SK-N-SH (cell line): ENCODE measurements around the gene HOXC5. TPM values are rescaled to one million over a fixed set of nuclear protein-coding genes. Genes with fewer than 3 reads are reported as not detected.
"Not testable (repeated sequence)": the region's sequence is repeated elsewhere in the genome, so short reads cannot be mapped to it uniquely, and the experiment has no call there.

Experiments used
- CTCF ChIA-PET: fragments of 300-600, 350-600 bp; formaldehyde crosslinking; extraction: SDS; loops from one replicate; lab custom pipeline; 2021; lab: Yijun Ruan, JAX
- POLR2A ChIA-PET: fragments of 350-600 bp; sonication (Branson Sonifier 250); formaldehyde crosslinking; extraction: SDS; loops from one replicate; lab custom pipeline; 2020; ENCODE audit warnings: antibody characterized with exemption, inconsistent platforms; lab: Yijun Ruan, JAX
- DNase-seq: peaks from one replicate; pipeline ENCODE4 v3.0.0; 2012
- H2AFZ ChIP-seq: fragments of 200-600 bp; sonication (generic); 2 replicates; pipeline ENCODE4 v1.8.1; 2016; ENCODE audit warnings: antibody characterized with exemption, mild to moderate bottlenecking, low read depth
- H3F3A ChIP-seq: fragments of 200-600 bp; sonication (generic); replicated peaks from 2 replicates; pipeline ENCODE3; 2016; ENCODE audit warnings: antibody characterized with exemption, mild to moderate bottlenecking; ENCODE audit not compliant: insufficient read depth
- H3K27ac ChIP-seq, 2 experiments: fragments of 200-500 bp in 1 of 2; fragments of 200-600 bp in 1 of 2; sonication (Bioruptor generic) in 1 of 2; sonication (generic), shearing (Covaris generic) in 1 of 2; 2 replicates each; pipeline versions ENCODE4 v1.5.1 to v1.6.1; 2014 to 2016; ENCODE audit warnings: low read depth in 2 of 2, inconsistent platforms in 1 of 2, low read length in 1 of 2, mild to moderate bottlenecking in 1 of 2, mixed read lengths in 1 of 2
- H3K27me3 ChIP-seq: fragments of 200-600 bp; sonication (generic), shearing (Covaris generic); 2 replicates; pipeline ENCODE4 v1.6.1; 2016; ENCODE audit warnings: mixed run types; ENCODE audit not compliant: insufficient read depth
- H3K36me3 ChIP-seq, 2 experiments: fragments of 200-500 bp in 1 of 2; fragments of 200-600 bp in 1 of 2; sonication (Bioruptor generic) in 1 of 2; sonication (generic) in 1 of 2; replicated peaks in 1 of 2; 2 replicates each; pipeline versions ENCODE3 to v1.5.1; 2014 to 2016; ENCODE audit warnings: low read length in 1 of 2, mild to moderate bottlenecking in 1 of 2; ENCODE audit not compliant: insufficient read depth in 2 of 2, control insufficient read depth in 1 of 2
- H3K4me1 ChIP-seq, 2 experiments: fragments of 200-500 bp in 1 of 2; fragments of 200-600 bp in 1 of 2; sonication (Bioruptor generic) in 1 of 2; sonication (generic), shearing (Covaris generic) in 1 of 2; 2 replicates each; pipeline versions ENCODE4 v1.5.1 to v1.6.1; 2014 to 2016; ENCODE audit warnings: low read depth in 1 of 2, low read length in 1 of 2, mixed run types in 1 of 2; ENCODE audit not compliant: insufficient read depth in 2 of 2, control insufficient read depth in 1 of 2
- H3K4me2 ChIP-seq: fragments of 200-600 bp; sonication (generic), shearing (Covaris generic); 2 replicates; pipeline ENCODE4 v1.6.1; 2017; ENCODE audit warnings: mixed run types
- H3K4me3 ChIP-seq, 2 experiments: fragments of 200-500 bp in 1 of 2; fragments of 200-600 bp in 1 of 2; sonication (Bioruptor generic) in 1 of 2; sonication (generic), shearing (Covaris generic) in 1 of 2; 2 replicates each; pipeline versions ENCODE4 v1.5.1 to v1.8.1; 2014 to 2016; ENCODE audit warnings: low read depth in 2 of 2, inconsistent platforms in 1 of 2, low read length in 1 of 2, mild to moderate bottlenecking in 1 of 2, mixed read lengths in 1 of 2, moderate library complexity in 1 of 2
- H3K79me2 ChIP-seq: fragments of 200-600 bp; sonication (generic); 2 replicates; pipeline ENCODE4 v1.8.1; 2017; ENCODE audit warnings: mild to moderate bottlenecking; ENCODE audit not compliant: insufficient read depth
- H3K9ac ChIP-seq: fragments of 200-600 bp; sonication (generic); 2 replicates; pipeline ENCODE4 v1.6.1; 2017; ENCODE audit warnings: mixed run types
- H3K9me2 ChIP-seq: fragments of 200-600 bp; sonication (generic); 2 replicates; pipeline ENCODE4 v1.6.1; 2017; ENCODE audit warnings: mixed run types
- H3K9me3 ChIP-seq: fragments of 200-600 bp; sonication (generic); 2 replicates; pipeline ENCODE4 v1.6.1; 2017; ENCODE audit warnings: mixed run types, mild to moderate bottlenecking, moderate library complexity
- H4K20me1 ChIP-seq: fragments of 200-600 bp; sonication (generic); 2 replicates; pipeline ENCODE4 v1.6.1; 2017; ENCODE audit warnings: mild to moderate bottlenecking, mixed run types; ENCODE audit not compliant: insufficient read depth
- CHD2 ChIP-seq: fragments of 150-350 bp; IDR thresholded peaks from 2 replicates; pipeline ENCODE4 v1.6.1; 2018; ENCODE audit warnings: low read length; ENCODE audit not compliant: partially characterized antibody
- CTCF ChIP-seq: fragments of 200-600 bp; sonication (generic); IDR thresholded peaks from 2 replicates; pipeline ENCODE4 v1.6.1; 2017; ENCODE audit warnings: antibody characterized with exemption, mild to moderate bottlenecking, moderate library complexity
- EZH2phosphoT487 ChIP-seq: fragments of 200-600 bp; sonication (generic); IDR thresholded peaks from 2 replicates; pipeline ENCODE4 v1.6.1; 2017; ENCODE audit warnings: low read depth, mixed run types, mild to moderate bottlenecking, antibody characterized with exemption, moderate library complexity, borderline replicate concordance
- FOSL2 ChIP-seq: IDR thresholded peaks from 2 replicates; pipeline ENCODE4 v1.4.0; 2012; ENCODE audit warnings: low read depth, mild to moderate bottlenecking, moderate library complexity, borderline replicate concordance
- GABPA ChIP-seq: IDR thresholded peaks from 2 replicates; pipeline ENCODE4 v1.4.0; 2012; ENCODE audit warnings: low read depth, mild to moderate bottlenecking
- IRF3 ChIP-seq: fragments of 150-350 bp; IDR thresholded peaks from 2 replicates; pipeline ENCODE4 v1.6.1; 2016; ENCODE audit warnings: mild to moderate bottlenecking, low read depth, low read length
- JUND ChIP-seq: IDR thresholded peaks from 2 replicates; pipeline ENCODE4 v1.4.0; 2012
- RCOR1 ChIP-seq: fragments of 150-350 bp; IDR thresholded peaks from 2 replicates; pipeline ENCODE4 v1.6.1; 2017; ENCODE audit warnings: antibody characterized with exemption, low read length
- REST ChIP-seq: IDR thresholded peaks from 2 replicates; pipeline ENCODE4 v1.6.1; 2012; ENCODE audit warnings: mild to moderate bottlenecking, low read depth, low read length, moderate library complexity
- TAF1 ChIP-seq: IDR thresholded peaks from 2 replicates; pipeline ENCODE4 v1.6.1; 2012; ENCODE audit warnings: low read depth, mild to moderate bottlenecking, low read length, moderate library complexity, borderline replicate concordance
- YY1 ChIP-seq: IDR thresholded peaks from 2 replicates; pipeline ENCODE4 v1.4.0; 2012; ENCODE audit warnings: low read depth, mild to moderate bottlenecking
- ZBTB33 ChIP-seq: IDR thresholded peaks from 2 replicates; pipeline ENCODE4 v1.4.0; 2012; ENCODE audit warnings: low read depth, borderline replicate concordance
- WGBS: methylation state at CpG from one replicate; pipeline ENCODE4 v1.1.6; 2017; ENCODE audit warnings: low lambda C conversion rate; 5-methylcytosine and 5-hydroxymethylcytosine counted together
- polyA plus RNA-seq, 3 experiments: library from polyadenylated mRNA; depleted of rRNA; stranded (reverse); fragments of >200 nt; gene quantifications; 2 replicates each; pipeline ENCODE4 v1.2.3, GENCODE V29; 2012

The HOXC5 gene
- polyA plus RNA-seq, 1 of the 3 experiments (the other 2 are of a cell fraction): 2.1 TPM

GRCh38 chr12:54042033-54042432 lies 9.2 kb downstream of the HOXC5 start:
- H3F3A ChIP-seq, H2AFZ ChIP-seq, H3K27me3 ChIP-seq, H3K9me2 ChIP-seq, H3K9me3 ChIP-seq, H3K27ac ChIP-seq, DNase-seq, H3K9ac ChIP-seq, H3K79me2 ChIP-seq, H3K36me3 ChIP-seq, H3K4me2 ChIP-seq, H3K4me3 ChIP-seq, POLR2A ChIA-PET, H4K20me1 ChIP-seq: not testable (repeated sequence)
- peaks cover 0 to 19% of the 10 kb centered on the region in 2 experiments; a peak in 1 of 4 replicates for H3K4me1 ChIP-seq
- WGBS: 78% methylated on average over 6 of the region's 6 CpGs
- CTCF ChIA-PET: interaction anchor here (0.7 to 23.2 kb wide), 5 partner anchors 12 to 173 kb away, joined by 3 to 548 read pairs (median 6); partner anchors contain the start of genes HOXC4 and SMUG1

- no peaks in the 10 kb centered on the region for H3K9me2 ChIP-seq
- CTCF ChIA-PET: interaction anchor here (1.1 to 2.0 kb wide), 4 partner anchors 10 to 165 kb away, joined by 3 to 8 read pairs (median 4); partner anchors contain the start of gene HOXC4
- H2AFZ ChIP-seq: no peak overlapping the region
- H3K27me3 ChIP-seq: no peaks in the 10 kb centered on the region
- H3K4me1 ChIP-seq: peaks cover 0 to 9% of the 10 kb centered on the region in 2 experiments; a peak in 1 of 4 replicates
- H3K27ac ChIP-seq: no peak overlapping the region
- H3F3A ChIP-seq: no peaks in the 10 kb centered on the region
- H4K20me1 ChIP-seq: no peaks in the 10 kb centered on the region
- H3K9ac ChIP-seq: no peak overlapping the region
- no peaks in the 10 kb centered on the region for H3K9me3 ChIP-seq
- TF ChIP-seq IRF3 (no peak), CHD2 (no peak), EZH2phosphoT487 (no peak), JUND (no peak), CTCF (no peak), FOSL2 (no peak), GABPA (no peak), REST (no peak), TAF1 (no peak), RCOR1 (no peak), YY1 (no peak), ZBTB33 (no peak)
- TF ChIP-seq, all 33 proteins: peak for 0
- Histone ChIP-seq H3K4me3 (no peak overlapping the region), H3K4me2 (no peak overlapping the region), H3K79me2 (no peaks in the 10 kb centered on the region), H3K36me3 (no peaks in the 10 kb centered on the region)
- WGBS: 86% methylated on average over 6 of the region's 6 CpGs
- no peak for DNase-seq
- POLR2A ChIA-PET: no interaction called here
These were observed 10.4 kb downstream of the HOXC5 start for GRCh38 chr12:54042970-54043853.
